Naive thymus-derived CD4-positive, alpha-beta T cell (primary cell): ENCODE results near the gene SPINK8. TPM values are rescaled to one million over a fixed set of nuclear protein-coding genes. Genes with fewer than 3 reads are reported as not detected.
"Not testable (repeated sequence)": the region's sequence is repeated elsewhere in the genome, so short reads cannot be mapped to it uniquely, and the experiment has no call there.

Experiments
- ATAC-seq: fragments of 150-1000 bp; cut with Tn5 transposase; 2 replicates; pipeline ENCODE4 v1.10.0; 2021; ENCODE audit warnings: mild to moderate bottlenecking, moderate library complexity
- CTCF ChIA-PET: fragments of 350-600 bp; sonication (Branson Sonifier 250); formaldehyde crosslinking; loops from one replicate; lab custom pipeline; 2021; ENCODE audit warnings: antibody characterized with exemption; lab: Charles Lee
- POLR2A ChIA-PET: fragments of 350-600 bp; sonication (Branson Sonifier 250); formaldehyde crosslinking; loops from one replicate; lab custom pipeline; 2021; ENCODE audit warnings: antibody characterized with exemption, inconsistent platforms; lab: Charles Lee
- DNase-seq, 9 donors: peaks; one replicate each; pipeline versions ENCODE4 v3.0.0 to v3.0.0-alpha.2; 2020 to 2022; ENCODE audit warnings: mixed read lengths in 1 of 9
- H3K27ac ChIP-seq: one replicate; pipeline ENCODE4 v1.7.0; 2013; ENCODE audit warnings: mild to moderate bottlenecking, low read depth, low read length, moderate library complexity
- H3K27me3 ChIP-seq, 2 donors: one replicate each; pipeline ENCODE4 v1.7.0; 2013; ENCODE audit warnings: low read length in 2 of 2, mild to moderate bottlenecking in 2 of 2, moderate library complexity in 2 of 2; ENCODE audit not compliant: control insufficient read depth in 2 of 2, insufficient read depth in 2 of 2
- H3K36me3 ChIP-seq, 3 experiments: 1 replicate in 2 of 3; 2 replicates in 1 of 3; pipeline ENCODE4 v1.7.0; 2013; ENCODE audit warnings: low read length in 3 of 3, mild to moderate bottlenecking in 3 of 3, moderate library complexity in 1 of 3; ENCODE audit not compliant: insufficient read depth in 3 of 3, control insufficient read depth in 2 of 3
- H3K4me1 ChIP-seq, 2 donors: one replicate each; pipeline ENCODE4 v1.7.0; 2013; ENCODE audit warnings: low read length in 2 of 2, mild to moderate bottlenecking in 2 of 2, moderate library complexity in 1 of 2; ENCODE audit not compliant: control insufficient read depth in 2 of 2, insufficient read depth in 2 of 2
- H3K4me3 ChIP-seq: 2 replicates; pipeline ENCODE4 v1.7.0; 2013; ENCODE audit warnings: mild to moderate bottlenecking, low read length
- H3K9me3 ChIP-seq, 3 experiments: 1 replicate in 2 of 3; 2 replicates in 1 of 3; pipeline ENCODE4 v1.7.0; 2013; ENCODE audit warnings: low read length in 3 of 3; ENCODE audit not compliant: control insufficient read depth in 2 of 3
- H3K27ac Mint-ChIP-seq, 9 donors: one replicate each; pipeline ENCODE4 v1.8.0; 2020 to 2022; ENCODE audit warnings: mixed read lengths in 9 of 9, mild to moderate bottlenecking in 8 of 9, moderate library complexity in 5 of 9, inconsistent platforms in 2 of 9
- H3K27me3 Mint-ChIP-seq, 5 donors: one replicate each; pipeline ENCODE4 v1.8.0; 2021 to 2022; ENCODE audit warnings: mixed read lengths in 5 of 5, mild to moderate bottlenecking in 1 of 5
- H3K36me3 Mint-ChIP-seq, 5 donors: one replicate each; pipeline ENCODE4 v1.8.0; 2020 to 2022; ENCODE audit warnings: mixed read lengths in 5 of 5, mild to moderate bottlenecking in 3 of 5, inconsistent platforms in 1 of 5
- H3K4me1 Mint-ChIP-seq, 7 donors: one replicate each; pipeline ENCODE4 v1.8.0; 2020 to 2022; ENCODE audit warnings: mixed read lengths in 7 of 7, mild to moderate bottlenecking in 3 of 7, inconsistent platforms in 1 of 7
- H3K4me3 Mint-ChIP-seq, 10 donors: one replicate each; pipeline ENCODE4 v1.8.0; 2020 to 2022; ENCODE audit warnings: mild to moderate bottlenecking in 10 of 10, mixed read lengths in 10 of 10, moderate library complexity in 6 of 10, inconsistent platforms in 2 of 10
- H3K9me3 Mint-ChIP-seq, 11 donors: one replicate each; pipeline ENCODE4 v1.8.0; 2020 to 2022; ENCODE audit warnings: mixed read lengths in 11 of 11, mild to moderate bottlenecking in 4 of 11, inconsistent platforms in 1 of 11, moderate library complexity in 1 of 11
- intact Hi-C, 2 donors: fragments of 100-400 bp; cut with micrococcal nuclease; formaldehyde crosslinking; loops; one replicate each; pipeline ENCODE4 v1.15.1; 2023
- polyA plus RNA-seq, 2 donors: library from polyadenylated mRNA; unstranded; fragments of 300-500 nt; fragmentation: Illumina TruSeq; gene quantifications; one replicate each; pipeline ENCODE4 v1.2.3, GENCODE V29; 2021
- total RNA-seq, 6 experiments: library from RNA in 5 of 6; stranded (reverse) in 5 of 6; gene quantifications; 1 replicate in 5 of 6; 2 replicates in 1 of 6; pipeline ENCODE4 v1.2.3 and lab custom pipeline; 2021 to 2026

The SPINK8 gene
- total and polyA plus RNA-seq, 7 experiments from 2014 or later, result not detected

- Histone ChIP-seq H3K36me3 (no peaks in the 10 kb centered on the region), H3K9me3 (no peaks in the 10 kb centered on the region), H3K4me1 (no peaks in the 10 kb centered on the region), H3K27ac (no peak overlapping the region), H3K27me3 (no peaks in the 10 kb centered on the region), H3K4me3 (no peak overlapping the region)
- H3K4me1 Mint-ChIP-seq, result no peaks in the 10 kb centered on the region
- no peak overlapping the region for H3K4me3 Mint-ChIP-seq
- H3K27ac Mint-ChIP-seq, result no peak overlapping the region
- ChIA-PET POLR2A (no interaction called here), CTCF (no interaction called here)
- DNase-seq, result no peak
- H3K9me3 Mint-ChIP-seq, result no peaks in the 10 kb centered on the region
- peaks cover 0 to 21% (median 0%) of the 10 kb centered on the region in 5 donors for H3K27me3 Mint-ChIP-seq
- H3K36me3 Mint-ChIP-seq, result no peaks in the 10 kb centered on the region
- no peak for ATAC-seq
- intact Hi-C loops, result no loop called here
Observed at GRCh38 chr3:48345946-48346572, 12.6 kb upstream of the SPINK8 start.

GRCh38 chr3:48344867-48345507, 11.5 kb upstream of the SPINK8 start:
- H3K4me1 ChIP-seq, result no peaks in the 10 kb centered on the region
- H3K36me3 Mint-ChIP-seq, result no peaks in the 10 kb centered on the region
- intact Hi-C loops, result no loop called here

GRCh38 chr3:48343432-48343831, 10.0 kb upstream of the SPINK8 start:
- H3K27ac Mint-ChIP-seq, result peak overlapping the region in 1 of 9 donors; percentile 39
- ChIA-PET POLR2A (interaction anchor here (0.7 kb wide), 1 partner anchor 278 kb away, joined by 3 read pairs; the partner anchor contains the start of gene TMEM89), CTCF (no interaction called here)
- Histone ChIP-seq H3K4me1 (no peaks in the 10 kb centered on the region), H3K4me3 (no peak overlapping the region), H3K27me3 (no peaks in the 10 kb centered on the region), H3K27ac (no peak overlapping the region), H3K9me3 (no peaks in the 10 kb centered on the region), H3K36me3 (no peaks in the 10 kb centered on the region)
- peaks cover 0 to 13% (median 7%) of the 10 kb centered on the region in 5 donors for H3K27me3 Mint-ChIP-seq
- DNase-seq (no peak), ATAC-seq (no peak)
- H3K36me3 Mint-ChIP-seq, result no peaks in the 10 kb centered on the region
- H3K9me3 Mint-ChIP-seq, result no peaks in the 10 kb centered on the region
- no peak overlapping the region for H3K4me3 Mint-ChIP-seq
- peaks cover 0 to 6% (median 0%) of the 10 kb centered on the region in 7 donors for H3K4me1 Mint-ChIP-seq
- intact Hi-C loops, result no loop called here

More at GRCh38 chr3:48344867-48345507, 11.5 kb upstream of the SPINK8 start:
- POLR2A ChIA-PET, result no interaction called here
- H3K27ac Mint-ChIP-seq, result no peak overlapping the region
- no peak overlapping the region for H3K27ac ChIP-seq
- no peaks in the 10 kb centered on the region for H3K9me3 Mint-ChIP-seq
- no peak overlapping the region for H3K4me3 ChIP-seq
- peaks cover 0 to 15% (median 0%) of the 10 kb centered on the region in 5 donors for H3K27me3 Mint-ChIP-seq
- no peaks in the 10 kb centered on the region for H3K27me3 ChIP-seq
- no peaks in the 10 kb centered on the region for H3K4me1 Mint-ChIP-seq
- CTCF ChIA-PET, result no interaction called here
- ATAC-seq (no peak), DNase-seq (no peak)
- H3K36me3 ChIP-seq, result no peaks in the 10 kb centered on the region
- H3K9me3 ChIP-seq, result no peaks in the 10 kb centered on the region
- H3K4me3 Mint-ChIP-seq, result no peak overlapping the region

GRCh38 chr3:48338635-48339034, 5.2 kb upstream of the SPINK8 start:
- no peaks in the 10 kb centered on the region for H3K4me1 ChIP-seq
- ATAC-seq, result no peak
- H3K9me3 ChIP-seq, result no peaks in the 10 kb centered on the region
- peaks cover 0 to 7% (median 0%) of the 10 kb centered on the region in 7 donors for H3K4me1 Mint-ChIP-seq
- H3K27ac Mint-ChIP-seq, result no peak overlapping the region
- intact Hi-C loops, result no loop called here
- ChIA-PET POLR2A (interaction anchor here (0.5 kb wide), 1 partner anchor 192 kb away, joined by 4 read pairs; no protein-coding TSS in a partner anchor), CTCF (interaction anchor here (0.6 kb wide), 1 partner anchor 62 kb away, joined by 3 read pairs; no protein-coding TSS in a partner anchor)
- peaks cover 0 to 4% (median 0%) of the 10 kb centered on the region in 11 donors for H3K9me3 Mint-ChIP-seq
- peaks cover 0 to 4% (median 0%) of the 10 kb centered on the region in 5 donors for H3K36me3 Mint-ChIP-seq
- no peaks in the 10 kb centered on the region for H3K27me3 ChIP-seq
- peaks cover 8 to 25% (median 25%) of the 10 kb centered on the region in 5 donors for H3K27me3 Mint-ChIP-seq
- H3K4me3 Mint-ChIP-seq, result no peak overlapping the region
- no peak overlapping the region for H3K27ac ChIP-seq
- no peaks in the 10 kb centered on the region for H3K36me3 ChIP-seq
- H3K4me3 ChIP-seq, result no peak overlapping the region
- DNase-seq, result no peak

- H3K4me3 Mint-ChIP-seq, POLR2A ChIA-PET: not testable (repeated sequence)
Observed at GRCh38 chr3:48337536-48337935, 4.1 kb upstream of the SPINK8 start.

GRCh38 chr3:48335286-48335685, 1.8 kb upstream of the SPINK8 start:
- H3K36me3 ChIP-seq, H3K4me1 ChIP-seq, H3K27me3 ChIP-seq, H3K36me3 Mint-ChIP-seq, H3K9me3 Mint-ChIP-seq, ATAC-seq, H3K27ac Mint-ChIP-seq, POLR2A ChIA-PET, H3K4me3 Mint-ChIP-seq, H3K4me1 Mint-ChIP-seq, intact Hi-C loops, CTCF ChIA-PET, H3K27ac ChIP-seq, H3K4me3 ChIP-seq, DNase-seq, H3K9me3 ChIP-seq: not testable (repeated sequence)
- peaks cover 8 to 26% (median 25%) of the 10 kb centered on the region in 5 donors for H3K27me3 Mint-ChIP-seq

More at GRCh38 chr3:48337536-48337935, 4.1 kb upstream of the SPINK8 start:
- H3K9me3 Mint-ChIP-seq, H3K27ac ChIP-seq, H3K27me3 ChIP-seq, H3K4me1 ChIP-seq, intact Hi-C loops, H3K4me1 Mint-ChIP-seq, H3K27ac Mint-ChIP-seq, DNase-seq, CTCF ChIA-PET, H3K36me3 Mint-ChIP-seq, H3K4me3 ChIP-seq, H3K36me3 ChIP-seq, ATAC-seq, H3K9me3 ChIP-seq: not testable (repeated sequence)
- H3K27me3 Mint-ChIP-seq, result peaks cover 8 to 25% (median 25%) of the 10 kb centered on the region in 5 donors
